HL-60 (cell line): ENCODE measurements around the gene HOXB13.

Experiments used
- DNase-seq, 2 experiments: peaks; one replicate each; pipeline ENCODE4 v3.0.0-alpha.2; 2010 to 2020; ENCODE audit warnings: low read depth in 1 of 2, low spot score in 1 of 2
- H3K27ac ChIP-seq: fragments of 250-450 bp; sonication (Bioruptor Pico); replicated peaks from 2 replicates; pipeline ENCODE4 v1.5.1; 2020; ENCODE audit warnings: mild to moderate bottlenecking, moderate library complexity
- H3K27me3 ChIP-seq: fragments of 250-450 bp; sonication (Bioruptor Pico); 2 replicates; pipeline ENCODE4 v1.5.1; 2021; ENCODE audit warnings: mild to moderate bottlenecking, moderate library complexity; ENCODE audit not compliant: insufficient read depth, poor library complexity, severe bottlenecking
- H3K4me3 ChIP-seq: replicated peaks from 2 replicates; pipeline ENCODE4 v1.5.1; 2011; ENCODE audit warnings: mild to moderate bottlenecking, control low read depth, low read length; ENCODE audit not compliant: insufficient read depth
- GABPA ChIP-seq: IDR thresholded peaks from 2 replicates; pipeline ENCODE4 v1.6.1; 2012; ENCODE audit warnings: low read depth
- POLR2AphosphoS5 ChIP-seq: IDR thresholded peaks from 2 replicates; pipeline ENCODE4 v1.6.1; 2012; ENCODE audit warnings: low read depth
- SPI1 ChIP-seq: IDR thresholded peaks from 2 replicates; pipeline ENCODE4 v1.6.1; 2012; ENCODE audit warnings: low read depth, mild to moderate bottlenecking, borderline replicate concordance
- TF ChIP-seq, protein P1 (sequence below): IDR thresholded peaks from 2 replicates; pipeline ENCODE4 v1.6.1; 2012; ENCODE audit warnings: low read depth; ENCODE audit not compliant: insufficient replicate concordance
- TF ChIP-seq, protein P2 (sequence below): IDR thresholded peaks from one replicate; pipeline ENCODE4 v1.5.1; 2011; ENCODE audit warnings: low read length, control low read depth, inconsistent platforms; ENCODE audit not compliant: insufficient read depth

Gene HOXB13

DNA sequence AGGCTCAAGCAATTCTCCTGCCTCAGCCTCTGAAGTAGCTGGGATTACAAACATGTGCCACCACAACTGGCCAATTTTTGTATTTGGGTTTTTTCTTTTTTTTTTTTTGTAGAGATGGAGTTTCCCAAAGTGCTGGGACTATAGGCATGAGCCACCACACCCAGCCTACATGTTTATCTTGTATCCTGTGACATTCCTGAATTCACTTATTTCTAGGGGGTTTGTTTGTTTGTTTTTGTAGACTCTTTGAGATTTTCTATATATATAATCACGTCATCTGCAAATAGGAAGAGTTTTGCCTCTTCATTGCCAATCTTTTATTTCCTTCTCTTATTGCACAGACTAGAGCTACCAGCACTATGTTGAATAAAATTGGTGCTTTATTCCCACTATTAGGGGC, 35.4 kb downstream of the HOXB13 start:
- H3K4me3 ChIP-seq = no peak overlapping the region
- TF ChIP-seq SPI1 = no peak
- TF ChIP-seq, protein P1, sequence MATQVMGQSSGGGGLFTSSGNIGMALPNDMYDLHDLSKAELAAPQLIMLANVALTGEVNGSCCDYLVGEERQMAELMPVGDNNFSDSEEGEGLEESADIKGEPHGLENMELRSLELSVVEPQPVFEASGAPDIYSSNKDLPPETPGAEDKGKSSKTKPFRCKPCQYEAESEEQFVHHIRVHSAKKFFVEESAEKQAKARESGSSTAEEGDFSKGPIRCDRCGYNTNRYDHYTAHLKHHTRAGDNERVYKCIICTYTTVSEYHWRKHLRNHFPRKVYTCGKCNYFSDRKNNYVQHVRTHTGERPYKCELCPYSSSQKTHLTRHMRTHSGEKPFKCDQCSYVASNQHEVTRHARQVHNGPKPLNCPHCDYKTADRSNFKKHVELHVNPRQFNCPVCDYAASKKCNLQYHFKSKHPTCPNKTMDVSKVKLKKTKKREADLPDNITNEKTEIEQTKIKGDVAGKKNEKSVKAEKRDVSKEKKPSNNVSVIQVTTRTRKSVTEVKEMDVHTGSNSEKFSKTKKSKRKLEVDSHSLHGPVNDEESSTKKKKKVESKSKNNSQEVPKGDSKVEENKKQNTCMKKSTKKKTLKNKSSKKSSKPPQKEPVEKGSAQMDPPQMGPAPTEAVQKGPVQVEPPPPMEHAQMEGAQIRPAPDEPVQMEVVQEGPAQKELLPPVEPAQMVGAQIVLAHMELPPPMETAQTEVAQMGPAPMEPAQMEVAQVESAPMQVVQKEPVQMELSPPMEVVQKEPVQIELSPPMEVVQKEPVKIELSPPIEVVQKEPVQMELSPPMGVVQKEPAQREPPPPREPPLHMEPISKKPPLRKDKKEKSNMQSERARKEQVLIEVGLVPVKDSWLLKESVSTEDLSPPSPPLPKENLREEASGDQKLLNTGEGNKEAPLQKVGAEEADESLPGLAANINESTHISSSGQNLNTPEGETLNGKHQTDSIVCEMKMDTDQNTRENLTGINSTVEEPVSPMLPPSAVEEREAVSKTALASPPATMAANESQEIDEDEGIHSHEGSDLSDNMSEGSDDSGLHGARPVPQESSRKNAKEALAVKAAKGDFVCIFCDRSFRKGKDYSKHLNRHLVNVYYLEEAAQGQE = no peak
- TF ChIP-seq, protein P2, sequence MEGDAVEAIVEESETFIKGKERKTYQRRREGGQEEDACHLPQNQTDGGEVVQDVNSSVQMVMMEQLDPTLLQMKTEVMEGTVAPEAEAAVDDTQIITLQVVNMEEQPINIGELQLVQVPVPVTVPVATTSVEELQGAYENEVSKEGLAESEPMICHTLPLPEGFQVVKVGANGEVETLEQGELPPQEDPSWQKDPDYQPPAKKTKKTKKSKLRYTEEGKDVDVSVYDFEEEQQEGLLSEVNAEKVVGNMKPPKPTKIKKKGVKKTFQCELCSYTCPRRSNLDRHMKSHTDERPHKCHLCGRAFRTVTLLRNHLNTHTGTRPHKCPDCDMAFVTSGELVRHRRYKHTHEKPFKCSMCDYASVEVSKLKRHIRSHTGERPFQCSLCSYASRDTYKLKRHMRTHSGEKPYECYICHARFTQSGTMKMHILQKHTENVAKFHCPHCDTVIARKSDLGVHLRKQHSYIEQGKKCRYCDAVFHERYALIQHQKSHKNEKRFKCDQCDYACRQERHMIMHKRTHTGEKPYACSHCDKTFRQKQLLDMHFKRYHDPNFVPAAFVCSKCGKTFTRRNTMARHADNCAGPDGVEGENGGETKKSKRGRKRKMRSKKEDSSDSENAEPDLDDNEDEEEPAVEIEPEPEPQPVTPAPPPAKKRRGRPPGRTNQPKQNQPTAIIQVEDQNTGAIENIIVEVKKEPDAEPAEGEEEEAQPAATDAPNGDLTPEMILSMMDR = no peak
- TF ChIP-seq POLR2AphosphoS5 = no peak
- TF ChIP-seq GABPA = no peak
- no peak for DNase-seq
- no peak overlapping the region for H3K27ac ChIP-seq
- peaks cover 3% of the 10 kb centered on the region for H3K27me3 ChIP-seq

DNA sequence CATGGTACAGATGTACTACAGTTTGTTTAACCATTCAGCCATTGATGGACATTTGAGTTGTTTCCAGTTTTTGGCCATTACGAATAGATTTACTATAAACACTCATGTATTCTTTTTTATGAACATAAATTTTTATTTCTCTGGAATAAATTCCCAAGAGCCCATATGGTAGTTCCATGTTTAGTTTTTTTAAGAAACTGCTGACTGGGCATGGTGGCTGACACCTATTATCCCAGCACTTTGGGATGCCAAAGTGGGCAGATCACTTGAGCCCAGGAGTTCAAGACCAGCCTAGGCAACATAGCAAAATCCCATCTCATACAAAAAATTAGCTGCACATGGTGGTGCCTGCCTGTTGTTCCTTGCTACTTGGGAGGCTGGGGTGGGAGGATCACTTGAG, 36.5 kb downstream of the HOXB13 start:
- DNase-seq = no peak
- no peak for TF ChIP-seq POLR2AphosphoS5
- TF ChIP-seq GABPA = no peak
- no peak for TF ChIP-seq SPI1

DNA sequence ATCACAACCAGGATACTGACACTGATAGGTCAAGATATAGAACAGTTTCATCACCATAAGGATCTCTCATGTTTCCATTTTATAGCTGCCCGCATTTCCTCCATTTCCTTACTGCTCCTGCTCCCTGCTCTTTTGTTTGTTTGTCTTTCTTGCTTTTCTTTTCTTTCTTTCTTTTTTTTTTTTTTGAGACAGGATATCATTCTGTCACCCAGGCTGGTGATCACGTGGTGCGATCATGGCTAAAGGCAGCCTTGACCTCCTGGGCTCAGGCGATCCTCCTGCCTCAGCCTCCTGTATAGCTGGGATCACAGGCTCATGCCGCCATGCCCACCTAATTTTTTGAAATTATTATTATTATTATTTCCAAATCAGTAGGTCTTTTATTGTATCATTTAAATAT, 37.9 kb downstream of the HOXB13 start:
- DNase-seq = no peak
- no peak overlapping the region for H3K4me3 ChIP-seq
- H3K27me3 ChIP-seq = no peaks in the 10 kb centered on the region
- no peak for TF ChIP-seq POLR2AphosphoS5
- TF ChIP-seq, protein P1 = no peak
- no peak for TF ChIP-seq SPI1
- TF ChIP-seq, protein P2 = no peak
- TF ChIP-seq GABPA = no peak
- H3K27ac ChIP-seq = no peak overlapping the region

More for the DNA sequence above, 36.5 kb downstream of the HOXB13 start:
- Histone ChIP-seq H3K27ac (no peak overlapping the region), H3K4me3 (no peak overlapping the region), H3K27me3 (no peaks in the 10 kb centered on the region)

DNA sequence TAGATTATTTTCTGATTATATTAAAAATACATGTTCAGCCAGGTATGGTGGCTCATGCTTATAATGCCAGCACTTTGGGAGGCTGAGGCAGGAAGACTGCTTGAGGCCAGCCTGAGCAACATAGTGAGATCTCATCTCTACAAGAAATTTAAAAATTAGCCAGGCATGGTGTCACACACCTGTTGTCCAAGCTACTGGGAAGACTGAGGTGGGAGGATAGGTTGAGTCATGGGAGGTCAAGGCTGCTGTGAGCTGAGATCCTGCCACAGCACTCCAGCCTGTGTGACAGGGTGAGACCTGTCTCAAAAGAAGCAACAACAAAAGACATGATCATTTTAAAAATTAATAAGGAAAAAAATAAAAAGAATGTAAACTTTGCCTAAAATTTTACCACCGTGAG, 46.9 kb downstream of the HOXB13 start:
- H3K27me3 ChIP-seq = peaks cover 23% of the 10 kb centered on the region
- TF ChIP-seq GABPA = no peak
- TF ChIP-seq, protein P1 = no peak
- TF ChIP-seq, protein P2 = no peak
- no peak overlapping the region for H3K4me3 ChIP-seq
- no peak for DNase-seq
- no peak overlapping the region for H3K27ac ChIP-seq
